GM19372 (cell line): ENCODE measurements around the gene PICK1.

Source experiments
- ATAC-seq: cut with Tn5 transposase; IDR thresholded peaks from one replicate; pipeline ENCODE4 v1.9.1; 2021; ENCODE audit warnings: mild to moderate bottlenecking, low read depth, moderate library complexity; ENCODE audit not compliant: unreplicated experiment

PICK1 gene

GRCh38 chr22:38086001-38086845 lies 29.0 kb downstream of the PICK1 start:
- no peak for ATAC-seq

GRCh38 chr22:38086942-38087341 lies 29.7 kb downstream of the PICK1 start:
- no peak for ATAC-seq

- no peak for ATAC-seq
These were observed 30.7 kb downstream of the PICK1 start for GRCh38 chr22:38087855-38088254.

GRCh38 chr22:38088629-38089473 lies 31.6 kb downstream of the PICK1 start:
- ATAC-seq = no peak

- ATAC-seq = no peak
These were observed 32.3 kb downstream of the PICK1 start for GRCh38 chr22:38089474-38089851.

- ATAC-seq = no peak
These were observed 39.9 kb downstream of the PICK1 start for GRCh38 chr22:38097058-38097457.

GRCh38 chr22:38097557-38098409 lies 40.6 kb downstream of the PICK1 start:
- no peak for ATAC-seq

- ATAC-seq = no peak
These were observed 41.4 kb downstream of the PICK1 start for GRCh38 chr22:38098410-38099249.

- ATAC-seq = no peak
These were observed 46.4 kb downstream of the PICK1 start for GRCh38 chr22:38103641-38104040.

GRCh38 chr22:38104084-38104483 lies 46.9 kb downstream of the PICK1 start:
- ATAC-seq = no peak

- ATAC-seq = no peak
These were observed 49.8 kb downstream of the PICK1 start for GRCh38 chr22:38106814-38107578.

- ATAC-seq = no peak
These were observed 50.7 kb downstream of the PICK1 start for GRCh38 chr22:38107692-38108515.

- ATAC-seq = no peak
These were observed 51.5 kb downstream of the PICK1 start for GRCh38 chr22:38108561-38109319.

GRCh38 chr22:38109371-38110001 lies 52.3 kb downstream of the PICK1 start:
- ATAC-seq = no peak

GRCh38 chr22:38110008-38110862 lies 53.0 kb downstream of the PICK1 start, which contains the start of gene BAIAP2L2:
BAIAP2L2 (minus strand) TSS chr22:38110684; CDS start chr22:38110525, 159 bp downstream.
- no peak for ATAC-seq
